HG03442 (cell line): Measurements from ENCODE around the gene SPP1.
"Not testable (repeated sequence)": the region's sequence is repeated elsewhere in the genome, so short reads cannot be mapped to it uniquely, and the experiment has no call there.

Source experiments
- ATAC-seq: cut with Tn5 transposase; IDR thresholded peaks from one replicate; pipeline ENCODE4 v1.9.1; 2021; ENCODE audit warnings: mild to moderate bottlenecking, moderate library complexity; ENCODE audit not compliant: unreplicated experiment

Gene SPP1

GRCh38 chr4:88017516-88018297 is 42.2 kb downstream of the SPP1 start:
- no peak for ATAC-seq

- ATAC-seq = no peak
Measured at GRCh38 chr4:88018466-88018865, 43.0 kb downstream of the SPP1 start.

GRCh38 chr4:88021824-88022223 is 46.3 kb downstream of the SPP1 start:
- ATAC-seq = no peak

- no peak for ATAC-seq
Measured at GRCh38 chr4:88022289-88022688, 46.8 kb downstream of the SPP1 start.

GRCh38 chr4:88025868-88026661 is 50.6 kb downstream of the SPP1 start:
- ATAC-seq = not testable (repeated sequence)

- no peak for ATAC-seq
Measured at GRCh38 chr4:88027611-88028608, 52.4 kb downstream of the SPP1 start.

GRCh38 chr4:88028946-88029345 is 53.4 kb downstream of the SPP1 start:
- ATAC-seq = no peak

- no peak for ATAC-seq
Measured at GRCh38 chr4:88029556-88029955, 54.0 kb downstream of the SPP1 start.

- no peak for ATAC-seq
Measured at GRCh38 chr4:88030565-88031310, 55.2 kb downstream of the SPP1 start.
